ENCODE data around the gene DDX19B. TPM values are rescaled to one million over a fixed set of nuclear protein-coding genes. Genes with fewer than 3 reads are reported as not detected.
"Not testable (repeated sequence)": the region's sequence is repeated elsewhere in the genome, so short reads cannot be mapped to it uniquely, and the experiment has no call there.

Gene DDX19B
- total and polyA plus RNA-seq, 9 donors, result 18.9 to 45.6 (median 21.6) TPM

DNA sequence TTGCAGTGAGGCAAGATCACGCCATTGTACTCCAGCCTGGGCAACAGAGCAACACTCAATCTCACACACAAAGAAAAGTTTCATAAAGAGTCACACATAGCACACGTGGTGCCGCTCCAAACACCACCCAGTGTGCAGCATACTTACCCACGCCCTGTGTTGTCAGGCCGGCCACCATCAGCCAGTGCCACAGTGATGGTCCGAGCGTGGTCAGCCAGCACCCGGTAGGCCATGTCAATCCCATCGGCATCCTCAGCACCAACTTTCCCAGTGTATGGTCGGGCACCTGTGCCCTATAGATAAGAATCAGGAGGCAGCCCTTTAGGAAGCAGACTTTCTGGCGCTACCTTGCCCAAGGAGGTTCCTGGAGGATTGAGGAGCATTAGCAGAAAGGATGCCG, 29.5 kb upstream of the DDX19B start:
- TF ChIP-seq EP300 (IDR thresholded peaks at IDR 0.05), result no peak
- no peak for TF ChIP-seq POLR2A (IDR thresholded peaks at IDR 0.05)
- TF ChIP-seq, protein P1, sequence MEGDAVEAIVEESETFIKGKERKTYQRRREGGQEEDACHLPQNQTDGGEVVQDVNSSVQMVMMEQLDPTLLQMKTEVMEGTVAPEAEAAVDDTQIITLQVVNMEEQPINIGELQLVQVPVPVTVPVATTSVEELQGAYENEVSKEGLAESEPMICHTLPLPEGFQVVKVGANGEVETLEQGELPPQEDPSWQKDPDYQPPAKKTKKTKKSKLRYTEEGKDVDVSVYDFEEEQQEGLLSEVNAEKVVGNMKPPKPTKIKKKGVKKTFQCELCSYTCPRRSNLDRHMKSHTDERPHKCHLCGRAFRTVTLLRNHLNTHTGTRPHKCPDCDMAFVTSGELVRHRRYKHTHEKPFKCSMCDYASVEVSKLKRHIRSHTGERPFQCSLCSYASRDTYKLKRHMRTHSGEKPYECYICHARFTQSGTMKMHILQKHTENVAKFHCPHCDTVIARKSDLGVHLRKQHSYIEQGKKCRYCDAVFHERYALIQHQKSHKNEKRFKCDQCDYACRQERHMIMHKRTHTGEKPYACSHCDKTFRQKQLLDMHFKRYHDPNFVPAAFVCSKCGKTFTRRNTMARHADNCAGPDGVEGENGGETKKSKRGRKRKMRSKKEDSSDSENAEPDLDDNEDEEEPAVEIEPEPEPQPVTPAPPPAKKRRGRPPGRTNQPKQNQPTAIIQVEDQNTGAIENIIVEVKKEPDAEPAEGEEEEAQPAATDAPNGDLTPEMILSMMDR (IDR thresholded peaks at IDR 0.05), result no peak
- Histone ChIP-seq H3K36me3 (no peaks in the 10 kb centered on the region), H3K9me3 (no peaks in the 10 kb centered on the region), H3K4me1 (ENCODE audit: insufficient read depth) (no peaks in the 10 kb centered on the region), H3K27ac (no peak overlapping the region), H3K27me3 (no peaks in the 10 kb centered on the region), H3K4me3 (no peak overlapping the region)
- DNase-seq, result no peak
- intact Hi-C loops (cut with DNase I), result no loop called here
- WGBS, 3 donors, result 85 to 95% (median 87%) methylated on average over 12 of the region's 12 CpGs

DNA sequence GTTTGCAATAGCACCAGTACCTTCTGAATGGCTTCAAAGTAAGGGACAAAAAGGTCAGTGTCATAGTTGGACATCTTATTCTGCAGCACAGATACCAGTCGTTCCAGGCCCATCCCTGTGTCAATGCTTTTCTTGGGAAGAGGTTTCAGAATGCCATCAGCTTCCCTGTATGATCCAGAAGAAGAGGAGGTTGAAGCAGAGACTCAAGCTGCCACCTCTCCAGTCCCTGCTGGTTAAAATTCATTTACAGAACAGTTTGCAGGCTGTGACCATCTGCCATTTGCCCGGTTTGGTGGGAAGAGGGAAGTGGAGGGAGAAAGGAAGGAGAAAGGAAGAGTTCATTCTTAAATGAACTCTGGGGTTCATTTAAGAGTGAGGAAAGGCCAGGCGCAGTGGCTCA, 28.8 kb upstream of the DDX19B start:
- Histone ChIP-seq H3K27ac (no peak overlapping the region), H3K36me3 (no peaks in the 10 kb centered on the region), H3K4me1 (ENCODE audit: insufficient read depth) (no peaks in the 10 kb centered on the region), H3K4me3 (no peak overlapping the region), H3K9me3 (no peaks in the 10 kb centered on the region), H3K27me3 (no peaks in the 10 kb centered on the region)
- no peak for TF ChIP-seq EP300 (IDR thresholded peaks at IDR 0.05)
- TF ChIP-seq POLR2A (IDR thresholded peaks at IDR 0.05), result no peak
- TF ChIP-seq, protein P1 (IDR thresholded peaks at IDR 0.05), result no peak
- intact Hi-C loops (cut with DNase I), result no loop called here
- 88 to 92% (median 91%) methylated on average over 3 of the region's 3 CpGs for WGBS, 3 donors
- no peak for DNase-seq

DNA sequence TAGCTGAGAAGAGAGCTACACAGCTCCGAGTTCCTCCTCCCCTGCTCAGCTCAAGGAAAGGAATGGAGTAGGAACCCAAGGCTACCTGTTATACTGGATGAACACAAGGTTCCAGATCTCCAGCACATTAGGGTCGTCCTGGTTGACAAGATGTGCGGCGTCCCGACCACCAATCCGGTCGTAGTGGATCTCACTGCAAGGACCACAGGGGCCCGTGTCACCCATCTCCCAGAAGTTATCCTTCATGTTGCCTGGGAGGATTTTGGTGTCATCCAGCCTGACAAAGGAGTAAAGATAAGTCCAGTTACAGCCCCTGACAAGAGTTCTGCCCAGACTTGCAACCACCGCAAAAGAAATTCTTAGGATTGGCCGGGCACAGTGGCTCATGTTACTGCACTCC, 27.3 kb upstream of the DDX19B start:
- DNase-seq, result no peak
- H3K27ac ChIP-seq, result no peak overlapping the region
- no peak for TF ChIP-seq POLR2A (IDR thresholded peaks at IDR 0.05)
- TF ChIP-seq, protein P1 (IDR thresholded peaks at IDR 0.05), result no peak
- no peak for TF ChIP-seq EP300 (IDR thresholded peaks at IDR 0.05)
- H3K4me3 ChIP-seq, result no peak overlapping the region
- 90 to 96% (median 91%) methylated on average over 10 of the region's 10 CpGs for WGBS, 3 donors
- H3K27me3 ChIP-seq, result no peaks in the 10 kb centered on the region
- H3K9me3 ChIP-seq, result no peaks in the 10 kb centered on the region
- no peaks in the 10 kb centered on the region for H3K4me1 ChIP-seq (ENCODE audit: insufficient read depth)
- H3K36me3 ChIP-seq, result no peaks in the 10 kb centered on the region
- intact Hi-C loops (cut with DNase I), result no loop called here

- Histone ChIP-seq H3K27ac (no peak overlapping the region), H3K36me3 (no peaks in the 10 kb centered on the region), H3K9me3 (no peaks in the 10 kb centered on the region), H3K27me3 (no peaks in the 10 kb centered on the region), H3K4me1 (ENCODE audit: insufficient read depth) (no peaks in the 10 kb centered on the region), H3K4me3 (no peak overlapping the region)
- DNase-seq, result no peak
- TF ChIP-seq, protein P1 (IDR thresholded peaks at IDR 0.05), result no peak
- no peak for TF ChIP-seq EP300 (IDR thresholded peaks at IDR 0.05)
- TF ChIP-seq POLR2A (IDR thresholded peaks at IDR 0.05), result no peak
- 39 to 44% (median 41%) methylated on average over 1 of the region's 1 CpG for WGBS, 3 donors
- intact Hi-C loops (cut with DNase I), result no loop called here
These were observed 22.6 kb upstream of the DDX19B start for GRCh38 chr16:70276392-70276791.

DNA sequence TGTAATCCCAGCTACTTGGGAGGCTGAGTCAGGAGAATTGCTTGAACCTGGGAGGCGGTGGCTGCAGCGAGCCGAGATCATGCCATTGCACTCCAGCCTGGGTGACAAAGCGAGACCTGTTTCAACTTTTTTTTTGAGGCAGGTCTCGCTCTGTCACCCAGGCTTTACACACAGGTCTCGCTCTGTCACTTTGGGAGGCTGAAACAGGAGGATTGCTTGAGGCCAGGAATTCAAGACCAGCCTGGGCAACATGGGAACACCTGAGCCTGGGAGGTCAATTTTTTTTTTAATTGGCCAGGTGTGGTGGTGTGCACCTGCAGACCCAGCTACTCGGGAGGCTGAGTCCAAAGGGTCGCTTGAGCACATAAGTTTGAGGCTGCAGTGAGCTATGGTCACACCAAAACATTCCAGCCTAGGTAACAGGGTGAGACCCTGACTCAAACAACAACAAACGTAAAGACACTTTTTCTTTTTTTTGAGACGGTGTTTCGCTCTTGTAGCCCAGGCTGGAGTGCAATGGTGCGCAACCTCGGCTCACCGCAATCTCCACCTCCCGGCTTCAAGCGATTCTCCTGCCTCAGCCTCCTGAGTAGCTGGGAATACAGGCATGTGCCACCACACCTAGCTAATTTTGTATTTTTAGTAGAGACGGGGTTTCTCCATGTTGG, 11.5 kb upstream of the DDX19B start:
- H3K27ac ChIP-seq; H3K4me3 ChIP-seq; H3K4me1 ChIP-seq (ENCODE audit: insufficient read depth); intact Hi-C loops (cut with DNase I); H3K9me3 ChIP-seq; H3K27me3 ChIP-seq; DNase-seq; H3K36me3 ChIP-seq: not testable (repeated sequence)
- 92 to 97% (median 94%) methylated on average over 17 of the region's 17 CpGs for WGBS, 3 donors

Measured in ovary (tissue), 9 donors.